HG03103 (cell line): ENCODE data around the gene CUBN.

ENCODE experiments used
- ATAC-seq: cut with Tn5 transposase; IDR thresholded peaks from one replicate; pipeline ENCODE4 v1.9.1; 2021; ENCODE audit warnings: low read depth; ENCODE audit not compliant: unreplicated experiment

The CUBN gene

DNA sequence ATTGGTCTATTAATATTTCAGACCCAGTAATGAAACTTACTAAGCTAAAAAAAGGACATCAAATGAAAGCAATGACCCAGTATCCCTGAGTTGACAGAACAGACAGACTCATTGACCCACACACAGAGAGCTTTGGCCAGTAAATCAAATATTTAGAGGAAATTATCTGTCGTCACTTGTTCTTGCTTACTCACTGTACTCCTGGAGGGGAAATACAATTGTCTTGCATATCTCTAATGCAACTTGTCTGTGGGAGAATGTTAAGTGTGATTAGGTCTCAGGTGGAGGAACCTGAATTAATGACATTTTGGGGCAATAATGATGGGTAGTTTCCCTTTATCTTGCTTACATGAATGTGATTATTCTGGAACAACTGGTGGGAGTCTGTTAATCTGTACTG is 80.4 kb downstream of the CUBN start:
- ATAC-seq: no peak

DNA sequence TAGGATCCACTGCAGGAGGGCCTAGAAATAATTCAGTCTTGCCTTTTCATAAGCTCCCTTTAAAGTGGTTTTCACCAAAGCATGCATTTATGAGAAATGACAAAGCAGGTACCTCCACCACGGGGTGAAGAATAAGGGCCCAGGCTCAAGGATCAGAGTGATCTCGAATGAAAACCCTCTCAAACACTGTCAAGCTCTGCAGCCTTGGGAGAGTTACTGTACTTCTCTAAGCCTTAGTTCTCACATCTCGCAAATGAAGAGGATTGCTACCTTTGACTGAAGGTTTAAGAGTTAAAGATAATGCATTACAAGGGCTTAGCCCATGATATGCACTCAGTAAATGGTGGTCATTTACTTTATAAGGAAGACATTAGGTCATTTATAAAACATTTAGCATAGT is 81.7 kb downstream of the CUBN start:
- ATAC-seq: no peak

DNA sequence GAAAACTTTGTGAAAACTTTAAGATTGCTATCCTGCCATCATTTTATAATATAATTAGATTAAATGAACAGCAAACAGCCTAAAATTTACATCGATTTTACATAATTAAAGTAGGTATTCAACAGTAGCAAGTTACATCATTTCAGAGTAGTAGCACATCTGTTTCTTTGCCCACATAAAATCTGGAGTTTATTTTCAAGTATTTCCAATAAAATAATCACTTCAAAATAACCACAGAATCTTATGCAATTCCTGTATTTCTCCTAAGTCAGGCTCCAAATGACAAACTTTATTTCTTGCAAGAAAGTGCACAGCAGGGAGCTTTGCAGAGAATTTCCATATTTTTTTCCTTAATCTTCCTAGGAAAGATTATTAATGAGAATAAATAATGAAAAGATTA is 82.6 kb downstream of the CUBN start:
- no peak for ATAC-seq

DNA sequence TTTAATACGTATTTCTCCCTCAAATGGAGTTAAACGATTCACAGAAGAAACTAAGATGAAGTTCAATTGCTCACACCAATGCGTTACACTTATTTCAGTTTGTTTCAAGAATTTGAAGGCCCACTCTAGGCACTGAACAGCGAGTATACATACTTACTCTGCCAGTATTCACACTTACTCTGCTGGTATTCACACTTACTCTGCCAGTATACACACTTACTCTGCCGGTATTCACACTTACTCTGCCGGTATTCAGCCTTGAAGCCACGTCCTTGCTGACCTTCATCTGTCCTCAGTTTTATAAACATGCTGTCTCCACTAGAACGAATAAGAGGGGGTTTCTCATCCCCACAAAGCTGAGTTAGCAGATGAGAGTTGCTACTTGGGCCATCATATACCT is 86.0 kb downstream of the CUBN start:
- no peak for ATAC-seq

DNA sequence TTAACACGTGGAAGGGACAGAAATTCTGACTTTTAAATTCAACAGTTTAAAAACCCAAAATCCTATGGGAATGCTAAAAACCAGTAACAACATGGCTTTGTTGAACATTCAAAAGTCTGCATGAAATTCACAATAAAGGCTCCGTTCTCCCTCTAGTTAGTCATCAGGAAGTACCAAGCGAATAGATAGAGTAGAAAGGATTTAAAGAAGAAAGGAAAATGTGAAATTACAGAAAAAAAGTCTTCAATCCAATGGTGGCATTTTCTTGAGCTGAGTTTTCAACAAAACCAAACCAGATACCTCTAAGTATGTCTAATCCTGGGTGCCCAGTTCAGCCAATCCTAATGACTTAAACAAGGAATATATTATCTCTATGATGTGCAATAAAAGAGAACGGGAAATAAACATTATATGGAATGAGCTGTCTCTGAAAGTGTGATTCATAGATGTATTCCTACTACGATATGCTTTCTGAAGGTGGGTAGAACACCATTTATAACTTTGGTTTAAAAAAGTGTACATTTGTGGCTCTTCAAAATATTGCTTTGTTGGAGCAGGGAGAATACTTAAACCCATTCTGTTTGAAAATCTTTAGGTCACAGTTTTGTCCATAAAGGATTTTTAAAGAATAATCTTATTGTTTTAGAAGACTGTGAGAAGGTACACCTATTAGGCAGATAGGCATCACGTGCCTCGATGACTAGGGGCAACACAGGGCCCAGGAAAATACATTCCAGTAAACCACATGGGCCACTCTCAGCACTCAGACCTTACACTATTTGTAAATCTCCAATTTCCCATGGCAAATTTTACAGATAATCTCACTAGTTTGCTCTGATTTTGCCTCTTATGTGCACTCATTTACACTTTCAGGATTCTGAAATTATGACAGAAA is 87.7 kb downstream of the CUBN start:
- ATAC-seq: no peak

DNA sequence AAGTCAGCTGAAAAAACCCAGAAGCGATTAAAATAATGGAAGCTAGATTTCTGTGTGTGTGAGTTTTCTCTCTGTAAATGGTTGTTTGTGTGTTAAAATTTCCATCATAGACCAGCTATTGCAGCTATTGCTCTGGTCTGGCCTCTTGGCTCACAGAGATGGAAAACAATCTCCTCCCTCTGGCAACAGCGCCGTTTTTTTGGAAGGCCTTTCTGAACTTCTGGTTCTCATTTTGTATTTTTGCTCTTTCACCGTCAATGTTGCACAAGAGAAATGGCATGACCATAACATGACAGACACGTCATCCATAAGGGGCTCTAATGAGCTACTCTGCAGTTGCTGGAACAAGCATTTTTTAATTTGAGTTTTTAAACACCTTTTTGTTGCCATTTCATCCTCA is 91.0 kb downstream of the CUBN start:
- ATAC-seq: no peak

DNA sequence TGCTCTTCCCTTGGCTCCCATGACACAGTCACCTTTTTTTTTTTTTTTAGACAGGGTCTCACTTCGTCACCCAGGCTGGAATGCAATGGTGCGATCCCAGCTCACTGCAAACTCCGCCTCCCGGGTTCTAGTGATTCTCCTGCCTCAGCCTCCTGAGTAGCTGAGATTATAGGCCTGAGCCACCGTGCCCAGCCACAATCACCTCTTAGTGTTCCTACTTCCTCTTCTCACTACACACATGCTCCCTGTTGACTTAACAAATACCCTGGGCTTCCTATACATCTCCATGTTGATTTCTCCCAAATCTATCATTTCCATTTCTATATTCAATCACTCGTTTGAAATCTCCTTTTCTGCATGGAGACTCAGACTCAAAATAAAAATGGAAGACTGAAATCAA is 91.7 kb downstream of the CUBN start:
- ATAC-seq: no peak

DNA sequence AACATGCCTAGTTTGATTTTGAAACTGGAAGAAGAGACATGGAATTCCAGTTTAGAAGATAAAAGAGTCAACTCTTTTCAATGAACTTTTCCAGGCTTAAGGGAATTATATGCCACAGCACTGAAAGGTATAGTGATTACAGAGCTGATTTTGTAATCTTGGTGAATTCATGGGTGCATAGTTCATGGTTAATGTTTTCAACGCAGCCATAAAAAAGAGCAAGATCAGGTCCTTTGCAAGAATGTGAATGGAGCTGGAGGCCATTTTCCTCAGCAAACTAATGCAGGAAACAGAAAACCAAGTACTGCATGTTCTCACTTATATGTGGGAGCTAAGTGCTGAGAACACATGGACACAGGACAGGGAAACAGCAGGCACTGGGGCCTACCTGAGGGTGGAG is 94.2 kb downstream of the CUBN start:
- ATAC-seq: no peak

DNA sequence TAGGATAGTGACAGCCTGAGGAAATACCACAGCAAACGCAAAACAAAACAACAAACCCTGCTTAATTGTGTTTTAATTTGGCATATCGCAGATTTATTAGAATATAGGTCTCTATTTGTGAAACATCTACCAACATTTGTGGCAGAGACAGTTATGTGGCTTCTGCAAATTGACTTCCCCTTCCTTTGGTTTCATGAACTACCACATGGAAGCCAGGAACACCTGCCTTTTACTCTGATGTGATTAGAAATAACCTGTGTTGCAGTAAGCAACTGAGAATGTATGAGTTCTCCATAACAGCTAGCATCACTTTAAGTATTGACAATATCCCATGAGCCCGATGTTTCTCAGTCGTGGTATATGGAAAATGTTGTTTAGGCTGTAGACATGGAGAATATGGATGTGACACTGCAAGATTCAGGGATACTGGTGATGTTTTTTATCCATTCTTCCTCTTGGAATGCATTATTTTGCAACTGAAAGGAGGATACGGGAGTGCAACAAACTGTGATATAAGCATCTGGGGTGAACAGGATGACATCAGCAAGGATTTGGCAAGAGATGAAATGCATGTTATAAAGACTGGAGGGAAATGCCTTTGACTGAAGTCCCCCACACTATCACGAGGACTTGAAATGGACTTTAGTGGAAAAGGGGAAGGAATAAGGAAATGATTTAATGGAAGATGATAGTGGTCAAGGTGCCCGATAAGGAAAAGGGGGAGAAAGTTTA is 95.9 kb downstream of the CUBN start:
- no peak for ATAC-seq

DNA sequence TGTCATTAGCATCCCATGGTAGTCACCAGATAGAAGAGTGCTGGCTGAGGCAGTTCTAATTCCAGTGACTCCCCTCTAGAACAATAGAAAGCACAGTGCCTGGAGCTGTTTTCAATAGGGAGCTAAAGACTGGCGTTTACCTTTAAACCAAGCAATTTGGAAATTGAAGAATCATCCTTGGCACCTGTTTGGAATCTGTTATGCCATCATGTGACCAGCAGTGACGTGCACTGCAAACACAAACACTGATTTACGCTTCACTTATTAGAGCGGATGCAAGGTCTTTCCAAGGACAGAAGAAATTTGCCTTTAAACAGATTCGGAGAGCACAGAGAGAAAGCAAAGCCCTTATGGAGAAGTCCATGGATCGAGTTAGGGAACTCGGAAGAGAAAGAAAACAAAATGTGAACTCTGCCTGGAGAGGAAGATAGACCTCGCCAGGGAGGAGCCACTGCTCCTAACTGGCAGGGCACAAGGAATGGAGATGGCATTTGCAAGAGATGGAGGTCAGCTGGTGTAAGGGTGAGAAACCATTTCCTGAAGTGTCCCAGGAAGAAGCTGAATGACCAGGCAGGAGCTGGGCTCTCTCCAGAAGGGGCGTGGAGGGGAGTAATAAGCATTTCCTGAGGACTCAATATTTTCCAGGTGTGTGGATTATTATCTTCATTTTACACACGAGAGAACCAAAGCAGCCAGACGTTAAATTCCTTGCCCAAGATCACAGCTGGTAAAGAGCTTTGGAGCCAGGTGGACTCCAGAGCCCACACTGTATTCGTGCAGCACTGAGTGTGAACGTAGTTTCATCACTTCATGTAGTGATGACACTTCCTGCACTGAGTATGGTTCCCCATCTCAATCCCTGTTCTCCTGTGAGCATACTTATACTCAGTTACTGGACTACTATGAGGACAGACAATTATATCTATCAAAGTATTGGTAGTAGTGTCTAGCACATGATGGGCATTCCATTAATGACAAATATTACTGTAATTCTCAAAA is 97.7 kb downstream of the CUBN start:
- ATAC-seq: no peak

DNA sequence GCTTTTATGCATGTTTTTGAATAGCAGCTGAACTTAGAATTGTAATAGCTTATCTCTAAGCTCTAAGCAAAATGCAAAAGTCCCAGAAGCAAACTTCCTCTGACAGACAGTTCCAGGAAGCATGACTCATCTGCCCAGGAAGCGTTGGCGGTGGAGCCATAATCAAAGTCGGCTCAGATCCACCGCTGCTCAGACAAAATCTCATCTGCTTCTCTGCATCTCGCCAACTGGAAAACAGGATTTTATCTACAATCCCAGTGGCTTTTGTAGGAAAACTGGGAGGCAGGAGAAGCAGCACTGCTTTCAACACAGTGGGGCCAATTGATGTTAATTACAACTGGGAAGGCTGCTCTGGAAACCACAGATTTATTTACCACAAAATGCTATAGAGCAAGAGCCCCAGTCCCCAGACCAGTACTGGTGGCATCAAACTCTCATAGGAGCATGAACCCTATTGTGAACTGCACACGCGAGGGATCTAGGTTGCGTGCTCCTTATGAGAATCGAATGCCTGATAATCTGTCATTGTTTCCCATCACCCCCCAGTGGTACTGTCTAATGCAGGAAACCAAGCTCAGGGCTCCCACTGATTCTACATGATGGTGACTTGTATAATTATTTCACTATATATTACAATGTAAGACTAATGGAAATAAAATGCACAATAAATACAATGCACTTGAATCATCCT is 99.9 kb downstream of the CUBN start:
- no peak for ATAC-seq

DNA sequence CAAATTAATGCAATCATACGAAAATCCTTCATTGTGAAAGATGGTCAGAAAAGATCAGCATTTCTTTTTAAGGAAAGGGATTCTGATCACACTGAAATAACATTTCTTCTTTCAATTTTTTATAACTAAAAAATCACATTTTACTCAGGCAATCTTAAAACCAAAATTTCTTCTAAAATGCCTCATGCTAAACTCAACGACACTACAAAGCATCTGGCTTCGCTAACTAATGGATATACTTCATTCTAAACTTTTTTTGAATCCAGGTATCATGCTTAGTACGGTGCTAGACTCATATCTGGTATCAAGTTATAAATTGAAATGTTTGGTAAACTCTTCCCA is 100.4 kb downstream of the CUBN start:
- ATAC-seq: no peak

DNA sequence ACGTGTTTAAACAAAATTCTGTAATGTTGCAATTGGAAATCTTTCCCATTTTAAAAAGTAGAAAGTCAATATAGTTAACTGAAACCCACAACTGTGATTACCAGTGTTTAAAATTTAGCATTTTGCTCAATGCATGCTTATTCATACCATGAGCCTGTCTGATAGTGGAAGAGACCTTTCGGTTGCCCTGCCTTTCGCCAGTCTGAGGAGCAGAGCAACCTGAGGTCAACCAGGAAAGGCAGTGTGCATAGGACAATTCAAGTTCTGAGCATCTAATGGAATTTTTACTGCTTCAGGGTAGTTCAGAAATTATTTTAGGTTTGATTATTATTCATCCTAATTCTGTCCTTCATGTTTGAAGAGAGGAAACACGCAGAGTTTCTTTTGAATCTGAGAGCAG is 100.8 kb downstream of the CUBN start:
- ATAC-seq: no peak

DNA sequence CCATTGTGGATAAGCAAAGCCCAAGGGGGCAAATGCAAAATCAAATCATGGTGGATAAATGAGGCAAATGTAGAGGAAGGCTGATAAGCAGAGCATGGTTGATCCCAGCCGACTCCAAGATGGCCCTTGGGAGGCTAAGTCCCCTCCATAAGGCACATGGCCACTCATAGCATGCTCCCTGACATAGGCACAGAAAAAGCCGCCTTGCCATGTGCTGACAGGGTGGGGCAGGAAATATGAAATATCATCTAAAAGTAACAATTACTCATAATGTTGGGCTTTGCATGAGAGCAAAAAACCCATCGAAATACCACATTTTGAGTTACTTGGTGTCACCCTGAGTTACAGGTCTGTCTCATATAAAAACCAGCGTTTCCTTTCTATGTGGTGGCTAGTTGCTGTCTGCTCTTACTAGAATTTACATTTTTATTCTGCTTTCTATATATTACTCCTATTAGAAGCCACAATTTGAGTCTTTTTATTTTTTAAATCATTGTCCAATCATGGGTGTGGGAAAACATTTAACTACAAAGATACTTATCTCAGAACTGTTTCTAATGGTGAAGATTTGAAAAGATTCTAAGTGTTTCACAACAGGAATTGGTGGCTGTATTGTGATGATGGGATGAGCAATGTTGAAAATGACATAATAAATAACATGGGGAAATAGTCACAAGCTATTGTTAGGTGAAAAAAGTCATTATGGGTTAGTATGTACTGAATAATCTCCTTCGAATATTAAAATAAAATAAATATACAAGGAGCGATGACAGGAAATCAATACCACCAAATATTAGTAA is 102.7 kb downstream of the CUBN start:
- ATAC-seq: peak; percentile 40

DNA sequence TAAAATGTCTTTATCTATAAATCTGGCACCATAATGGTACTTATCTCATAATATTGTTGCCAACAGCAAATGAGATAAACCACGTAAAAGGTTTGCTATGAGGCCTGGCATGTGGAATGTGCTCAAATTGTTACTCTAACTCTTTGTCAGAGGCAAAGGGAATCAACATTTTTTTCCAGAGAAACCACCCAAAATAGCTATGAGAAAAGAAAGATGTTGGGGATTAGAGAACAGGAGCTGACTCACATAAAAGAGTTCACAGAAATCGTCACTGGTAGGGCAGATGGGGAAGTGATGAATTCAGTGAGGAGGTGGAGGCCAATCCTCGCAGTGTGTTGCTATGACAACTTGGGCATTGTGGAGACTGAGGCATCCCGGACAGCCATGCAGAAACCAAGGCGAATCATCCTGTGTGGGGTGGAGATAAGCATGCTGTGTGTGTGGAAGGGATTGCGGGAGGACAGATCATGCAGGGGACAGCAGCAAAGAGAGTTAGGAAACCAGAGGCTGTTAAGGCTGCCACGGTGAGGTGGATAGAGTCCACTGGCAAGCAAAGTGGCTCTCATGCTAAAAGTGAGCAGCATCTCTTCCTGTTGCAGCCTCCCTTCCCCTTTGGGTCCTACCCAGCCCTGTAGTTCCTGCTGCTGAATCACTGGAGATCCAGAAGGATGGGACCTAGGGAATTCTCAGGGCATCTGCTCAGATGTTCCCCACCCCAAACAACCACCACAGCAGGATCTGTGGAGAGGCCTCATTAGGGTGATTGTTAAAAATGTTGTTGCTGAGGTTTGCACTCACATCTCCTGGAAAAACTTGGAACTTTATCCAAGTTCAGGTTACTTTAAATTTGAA is 103.9 kb downstream of the CUBN start:
- no peak for ATAC-seq

DNA sequence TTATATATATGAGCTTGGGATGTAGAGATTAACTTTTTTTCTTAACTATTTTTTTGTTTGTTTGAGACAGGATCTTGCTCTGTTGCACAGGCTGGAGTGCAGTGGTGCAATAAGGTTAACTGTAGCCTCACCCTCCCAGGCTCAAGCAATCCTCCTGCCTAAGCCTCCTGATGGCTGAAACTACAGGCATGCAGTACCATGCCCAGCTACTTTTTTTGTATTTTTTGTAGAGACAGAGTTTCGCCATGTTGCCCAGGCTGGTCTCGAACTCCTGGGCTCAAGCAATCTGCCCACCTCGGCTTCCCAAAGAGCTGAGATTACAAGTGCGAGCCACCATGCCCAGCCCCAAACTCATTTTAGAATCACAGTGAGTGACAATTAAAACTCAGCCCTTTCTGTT is 105.2 kb downstream of the CUBN start:
- ATAC-seq: no peak

DNA sequence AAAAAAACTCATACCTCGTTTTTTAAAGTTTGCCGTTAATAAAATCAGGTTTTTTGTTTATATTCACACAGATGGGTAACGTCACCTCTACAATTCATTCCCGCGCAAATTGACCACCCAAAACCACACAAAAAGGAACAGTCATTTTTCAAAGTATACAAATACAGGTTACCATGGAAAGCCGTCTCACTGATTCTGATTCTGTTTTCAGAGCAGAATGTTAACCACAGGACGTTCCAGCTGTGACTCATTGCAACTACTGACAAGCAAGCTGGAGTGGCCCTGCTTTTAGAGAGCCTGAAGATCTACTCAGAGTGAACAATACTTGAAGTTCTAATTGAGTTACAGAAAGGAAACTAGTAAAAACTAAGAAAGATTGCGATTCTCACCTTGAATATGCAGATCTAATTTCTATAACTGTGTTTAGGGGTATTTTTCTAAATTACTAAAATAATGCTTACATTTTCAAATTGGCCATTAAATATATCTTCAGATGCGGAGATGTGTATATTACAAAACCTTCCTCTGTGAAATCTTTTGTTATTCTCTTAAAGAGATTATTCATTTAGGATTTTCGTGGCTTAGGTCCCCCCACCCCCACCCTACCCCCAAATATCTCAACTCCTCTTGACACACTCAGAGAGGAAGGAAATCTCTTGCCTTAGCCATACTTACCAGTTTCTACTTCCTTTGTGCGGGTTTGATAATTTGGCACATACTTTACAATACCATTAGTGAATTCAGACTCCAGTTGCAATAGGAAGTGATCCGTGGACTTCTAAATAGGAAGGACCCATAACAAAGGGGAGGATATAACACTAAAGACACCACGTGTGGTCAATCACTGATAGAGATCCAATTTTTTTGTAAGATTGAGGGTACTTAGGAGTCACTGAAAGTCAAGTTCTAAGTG is 106.0 kb downstream of the CUBN start:
- peak; percentile 94 for ATAC-seq

DNA sequence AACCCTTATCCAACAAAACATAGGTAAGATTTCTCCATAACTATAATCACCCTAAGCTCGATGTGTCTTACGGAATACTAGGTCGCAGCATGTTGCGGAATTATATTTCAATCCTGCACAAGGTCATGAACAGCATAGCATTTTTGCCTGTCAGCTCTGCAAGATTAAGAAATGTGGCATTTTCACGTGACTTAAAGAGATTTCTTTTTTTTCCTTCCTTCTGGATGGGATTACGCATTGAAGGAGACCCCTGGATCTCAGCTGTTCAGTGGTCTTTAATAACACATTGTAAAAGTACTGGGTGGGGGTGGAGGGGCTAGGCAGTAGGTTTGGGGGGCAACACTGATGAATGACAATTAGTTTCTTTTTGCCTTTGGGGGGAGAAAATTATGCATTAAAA is 106.7 kb downstream of the CUBN start:
- no peak for ATAC-seq
